Measurements from ENCODE around the gene TLE6.

DNA sequence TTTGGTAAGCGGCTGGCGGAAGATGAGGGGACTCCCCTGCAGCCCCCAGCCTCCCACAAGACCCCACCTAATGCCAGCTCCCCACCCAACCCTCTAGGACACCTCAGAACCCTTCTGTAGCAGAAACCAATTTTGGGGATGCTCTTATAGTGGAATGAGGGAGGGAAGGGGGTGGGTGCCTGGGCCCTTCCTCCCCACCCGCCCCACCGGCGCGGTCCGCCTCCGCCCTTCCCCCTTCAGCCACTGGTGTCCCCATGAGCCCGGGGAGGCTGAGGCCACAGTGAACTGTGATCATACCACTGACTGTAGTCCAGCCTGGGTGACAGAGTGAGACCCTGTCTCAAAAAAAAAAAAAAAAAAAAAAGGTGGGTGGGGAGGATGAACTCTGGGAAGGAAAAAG is 16.2 kb downstream of the TLE6 start:
- TF ChIP-seq, protein P1, sequence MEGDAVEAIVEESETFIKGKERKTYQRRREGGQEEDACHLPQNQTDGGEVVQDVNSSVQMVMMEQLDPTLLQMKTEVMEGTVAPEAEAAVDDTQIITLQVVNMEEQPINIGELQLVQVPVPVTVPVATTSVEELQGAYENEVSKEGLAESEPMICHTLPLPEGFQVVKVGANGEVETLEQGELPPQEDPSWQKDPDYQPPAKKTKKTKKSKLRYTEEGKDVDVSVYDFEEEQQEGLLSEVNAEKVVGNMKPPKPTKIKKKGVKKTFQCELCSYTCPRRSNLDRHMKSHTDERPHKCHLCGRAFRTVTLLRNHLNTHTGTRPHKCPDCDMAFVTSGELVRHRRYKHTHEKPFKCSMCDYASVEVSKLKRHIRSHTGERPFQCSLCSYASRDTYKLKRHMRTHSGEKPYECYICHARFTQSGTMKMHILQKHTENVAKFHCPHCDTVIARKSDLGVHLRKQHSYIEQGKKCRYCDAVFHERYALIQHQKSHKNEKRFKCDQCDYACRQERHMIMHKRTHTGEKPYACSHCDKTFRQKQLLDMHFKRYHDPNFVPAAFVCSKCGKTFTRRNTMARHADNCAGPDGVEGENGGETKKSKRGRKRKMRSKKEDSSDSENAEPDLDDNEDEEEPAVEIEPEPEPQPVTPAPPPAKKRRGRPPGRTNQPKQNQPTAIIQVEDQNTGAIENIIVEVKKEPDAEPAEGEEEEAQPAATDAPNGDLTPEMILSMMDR (IDR thresholded peaks at IDR 0.05): no peak
- no peak for TF ChIP-seq POLR2A (IDR thresholded peaks at IDR 0.05)

All from lower leg skin (tissue), 3 donors.